ENCODE data around the gene GSTM2.

The GSTM2 gene

DNA sequence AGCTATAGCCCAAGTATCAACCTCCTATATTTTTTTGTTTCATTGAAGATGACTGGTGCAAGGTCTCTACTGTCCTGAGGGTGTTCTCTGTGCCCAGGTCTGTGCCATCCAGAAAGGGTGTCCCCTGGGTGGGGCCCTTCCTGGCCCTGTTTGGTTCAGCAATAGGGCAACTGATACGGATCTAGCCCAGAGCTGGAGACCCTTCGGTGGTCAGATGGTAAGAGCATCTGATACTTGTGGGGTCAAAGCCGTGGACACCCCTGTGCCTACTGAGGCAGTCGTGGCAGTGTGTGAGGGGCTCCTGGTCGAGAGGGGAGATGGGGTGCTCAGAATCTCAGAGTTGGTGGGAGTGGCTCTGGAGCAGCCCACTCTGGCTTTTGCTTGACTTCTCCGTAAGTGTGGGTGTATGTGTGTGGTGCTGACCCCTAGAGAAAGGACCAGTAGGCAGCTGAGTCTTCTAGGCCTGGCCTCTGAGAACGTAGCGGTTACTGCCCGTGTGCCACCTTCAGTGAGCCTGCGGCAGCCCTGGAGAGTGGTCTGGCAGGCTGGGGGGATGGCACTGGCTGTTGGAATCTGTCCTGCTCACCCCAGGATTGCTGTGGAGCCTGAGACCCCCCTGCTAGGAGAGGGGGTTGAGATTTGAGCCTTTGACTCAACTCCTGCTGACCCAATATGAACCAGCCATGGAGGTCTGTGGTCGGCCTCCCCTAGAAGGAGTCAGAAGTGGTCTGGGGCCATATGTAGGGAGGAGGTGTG, 45.5 kb upstream of the GSTM2 start:
- TF ChIP-seq ZFX (IDR thresholded peaks at IDR 0.05): no peak
- TF ChIP-seq, protein P1, sequence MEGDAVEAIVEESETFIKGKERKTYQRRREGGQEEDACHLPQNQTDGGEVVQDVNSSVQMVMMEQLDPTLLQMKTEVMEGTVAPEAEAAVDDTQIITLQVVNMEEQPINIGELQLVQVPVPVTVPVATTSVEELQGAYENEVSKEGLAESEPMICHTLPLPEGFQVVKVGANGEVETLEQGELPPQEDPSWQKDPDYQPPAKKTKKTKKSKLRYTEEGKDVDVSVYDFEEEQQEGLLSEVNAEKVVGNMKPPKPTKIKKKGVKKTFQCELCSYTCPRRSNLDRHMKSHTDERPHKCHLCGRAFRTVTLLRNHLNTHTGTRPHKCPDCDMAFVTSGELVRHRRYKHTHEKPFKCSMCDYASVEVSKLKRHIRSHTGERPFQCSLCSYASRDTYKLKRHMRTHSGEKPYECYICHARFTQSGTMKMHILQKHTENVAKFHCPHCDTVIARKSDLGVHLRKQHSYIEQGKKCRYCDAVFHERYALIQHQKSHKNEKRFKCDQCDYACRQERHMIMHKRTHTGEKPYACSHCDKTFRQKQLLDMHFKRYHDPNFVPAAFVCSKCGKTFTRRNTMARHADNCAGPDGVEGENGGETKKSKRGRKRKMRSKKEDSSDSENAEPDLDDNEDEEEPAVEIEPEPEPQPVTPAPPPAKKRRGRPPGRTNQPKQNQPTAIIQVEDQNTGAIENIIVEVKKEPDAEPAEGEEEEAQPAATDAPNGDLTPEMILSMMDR (conservative IDR thresholded peaks at IDR 0.05): no peak
- H3K27ac ChIP-seq: no peak overlapping the region; the same call in 1 of the 2 replicates

DNA sequence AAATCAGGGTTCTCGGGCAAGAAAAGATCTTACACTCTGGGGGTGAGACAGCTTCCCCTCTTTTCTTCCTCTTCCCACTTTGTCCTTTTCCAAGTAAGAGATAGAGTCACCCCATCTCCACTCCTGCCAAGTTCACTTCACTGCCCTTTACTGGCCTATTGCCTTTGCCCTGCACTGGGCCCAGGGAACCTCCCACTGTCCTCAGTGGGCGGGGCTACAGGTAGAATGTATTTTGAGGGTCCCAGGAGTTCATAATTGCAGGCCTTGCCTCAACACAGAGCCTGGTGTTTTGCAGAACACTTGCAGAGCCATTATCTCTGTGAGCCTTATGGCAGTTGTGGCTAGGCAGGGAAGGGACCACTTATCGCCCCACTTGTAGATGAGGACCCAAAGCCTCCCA, 45.0 kb upstream of the GSTM2 start:
- H3K27ac ChIP-seq: no peak overlapping the region
- TF ChIP-seq ZFX (IDR thresholded peaks at IDR 0.05): no peak
- TF ChIP-seq, protein P1 (conservative IDR thresholded peaks at IDR 0.05): no peak

- no peak for TF ChIP-seq ZFX (IDR thresholded peaks at IDR 0.05)
- TF ChIP-seq, protein P1 (conservative IDR thresholded peaks at IDR 0.05): no peak
- no peak overlapping the region for H3K27ac ChIP-seq
Measured at GRCh38 chr1:109623601-109624161, 44.2 kb upstream of the GSTM2 start.

DNA sequence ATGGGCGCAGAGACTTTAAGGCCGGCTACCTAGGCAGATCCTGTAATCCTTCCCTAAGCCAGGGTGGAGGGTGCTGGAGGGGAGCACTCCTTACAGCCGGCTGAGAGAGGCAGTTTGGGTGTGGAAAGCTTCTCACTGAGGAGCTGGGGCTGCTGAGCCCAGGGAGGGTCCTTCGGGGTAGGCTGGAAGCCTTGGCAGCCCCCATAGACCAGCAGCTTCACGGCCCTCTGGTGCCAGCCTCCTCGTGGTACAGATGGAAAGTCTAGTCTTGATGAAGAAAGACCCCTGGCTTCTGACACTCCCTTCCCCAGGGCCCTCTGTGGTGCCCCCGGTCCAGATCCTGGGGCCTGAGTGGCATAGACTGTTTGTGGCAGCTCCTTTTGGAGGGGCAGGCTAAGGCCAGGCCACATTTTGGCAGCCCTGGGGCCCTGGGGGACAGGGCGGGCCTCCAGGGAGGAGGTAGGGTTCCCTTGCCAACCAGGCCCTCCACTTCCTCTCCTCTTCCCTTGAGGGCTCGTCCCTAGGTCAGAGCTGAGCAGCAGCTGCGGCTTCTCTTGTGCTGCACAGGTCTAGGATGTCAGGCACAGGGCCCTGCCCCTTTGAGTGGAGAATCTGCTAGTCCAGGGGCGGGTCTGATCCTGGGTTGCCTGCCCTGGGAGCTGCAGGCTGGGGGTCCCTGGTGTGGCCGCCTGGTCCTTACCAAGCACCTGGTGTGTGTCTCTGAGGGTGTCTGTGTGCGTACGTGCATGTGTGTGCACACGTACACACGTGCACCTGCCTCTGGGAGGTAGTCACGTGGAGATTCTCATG, 43.5 kb upstream of the GSTM2 start:
- TF ChIP-seq, protein P1 (conservative IDR thresholded peaks at IDR 0.05): no peak
- TF ChIP-seq ZFX (IDR thresholded peaks at IDR 0.05): no peak
- H3K27ac ChIP-seq: no peak overlapping the region

GRCh38 chr1:109625176-109625575, 42.7 kb upstream of the GSTM2 start:
- no peak overlapping the region for H3K27ac ChIP-seq
- TF ChIP-seq, protein P1 (conservative IDR thresholded peaks at IDR 0.05): no peak
- no peak for TF ChIP-seq ZFX (IDR thresholded peaks at IDR 0.05)

- H3K27ac ChIP-seq: no peak overlapping the region
- no peak for TF ChIP-seq ZFX (IDR thresholded peaks at IDR 0.05)
- TF ChIP-seq, protein P1 (conservative IDR thresholded peaks at IDR 0.05): no peak
Measured at GRCh38 chr1:109625601-109626560, 42.0 kb upstream of the GSTM2 start.

All from C4-2B (cell line).